ENCODE results near the gene NOL3.

NOL3 gene

DNA sequence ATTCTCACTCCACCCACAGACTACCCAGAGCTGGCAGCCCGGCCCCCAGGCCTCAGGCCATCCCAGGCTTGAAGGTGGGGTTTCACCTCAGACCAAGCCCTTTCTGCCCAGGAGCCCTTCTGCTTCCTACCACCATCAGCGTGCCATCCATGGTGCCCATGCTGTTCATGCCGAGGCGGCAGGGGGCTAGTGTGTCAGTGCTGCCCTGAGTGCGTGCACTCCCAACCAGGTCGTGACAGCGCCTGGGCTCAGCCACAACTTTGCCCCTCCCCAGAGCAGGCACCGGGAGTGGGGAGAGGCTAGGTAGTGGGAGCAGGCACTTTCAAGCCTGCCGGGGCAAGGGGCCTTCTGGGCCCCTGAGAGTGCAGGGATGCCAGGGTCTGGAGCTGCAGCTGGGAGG, 28.0 kb upstream of the NOL3 start:
- TF ChIP-seq CTCF (conservative IDR thresholded peaks at IDR 0.05; ENCODE audit: low read depth, low read length) = no peak
- DNase-seq (ENCODE audit: low read depth) = no peak
- H3K4me3 ChIP-seq (ENCODE audit: low read length) = no peak overlapping the region

DNA sequence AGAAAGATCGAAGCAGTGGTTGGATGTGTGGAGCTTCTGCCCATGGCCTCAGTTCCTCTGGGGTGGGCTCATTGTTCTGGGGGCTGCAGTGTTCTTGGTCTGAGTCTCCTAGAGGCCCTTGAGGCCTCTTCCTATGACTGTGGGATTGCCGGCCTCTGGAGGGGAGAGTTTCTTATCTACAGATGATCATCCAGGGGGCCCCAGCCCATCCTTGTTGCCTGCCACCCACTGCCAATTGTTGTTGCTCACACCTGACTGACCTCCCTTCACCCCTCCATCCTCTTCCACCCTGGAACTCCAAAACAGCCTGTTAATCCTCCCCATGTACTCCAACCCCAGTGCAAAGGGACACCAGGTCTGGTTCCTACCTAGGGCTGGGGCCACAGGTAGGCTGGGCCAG, 25.4 kb upstream of the NOL3 start:
- H3K4me3 ChIP-seq (ENCODE audit: low read length) = no peak overlapping the region
- no peak for TF ChIP-seq CTCF (conservative IDR thresholded peaks at IDR 0.05; ENCODE audit: low read depth, low read length)
- no peak for DNase-seq (ENCODE audit: low read depth)

- DNase-seq (ENCODE audit: low read depth) = no peak
- H3K4me3 ChIP-seq (ENCODE audit: low read length) = no peak overlapping the region
- TF ChIP-seq CTCF (conservative IDR thresholded peaks at IDR 0.05; ENCODE audit: low read depth, low read length) = no peak
These were observed 24.6 kb upstream of the NOL3 start for GRCh38 chr16:67145746-67146145.

- no peak for TF ChIP-seq CTCF (conservative IDR thresholded peaks at IDR 0.05; ENCODE audit: low read depth, low read length)
- no peak for DNase-seq (ENCODE audit: low read depth)
- no peak overlapping the region for H3K4me3 ChIP-seq (ENCODE audit: low read length)
These were observed 23.6 kb upstream of the NOL3 start for GRCh38 chr16:67146523-67147357.

DNA sequence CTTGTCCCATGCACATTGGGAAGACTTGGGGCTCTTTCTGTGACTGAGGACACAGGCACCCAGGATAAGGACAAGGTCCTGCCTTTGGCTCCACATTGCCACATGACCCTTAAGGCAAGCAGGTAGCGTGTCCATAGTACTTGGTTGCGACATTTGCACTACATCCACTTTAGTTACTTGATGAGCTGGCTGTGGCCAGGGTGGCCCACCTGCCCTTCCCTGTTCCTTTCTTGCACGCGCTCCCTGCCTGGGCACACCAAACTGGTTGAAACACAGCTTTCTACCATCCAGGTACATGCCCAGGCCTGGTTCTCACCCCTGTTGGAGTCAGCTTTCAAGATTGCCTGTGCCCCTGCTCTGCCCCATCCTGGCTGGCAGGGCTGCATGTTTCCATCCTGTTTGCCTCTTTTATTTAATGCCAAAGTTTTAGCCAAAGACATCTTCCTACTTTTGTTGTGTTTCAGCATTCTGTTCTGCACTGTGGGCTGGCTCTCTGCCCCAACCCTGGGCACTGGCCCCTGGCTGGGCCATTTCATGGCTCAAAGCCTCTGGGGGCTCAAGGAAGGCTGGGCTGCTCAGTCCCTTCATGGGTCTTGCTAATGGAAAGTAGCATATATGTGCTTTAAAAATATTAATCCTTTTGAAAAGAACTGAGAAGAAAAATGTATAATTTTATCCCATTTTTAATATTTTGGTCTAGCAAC, 22.7 kb upstream of the NOL3 start:
- TF ChIP-seq CTCF (conservative IDR thresholded peaks at IDR 0.05; ENCODE audit: low read depth, low read length) = no peak
- DNase-seq (ENCODE audit: low read depth) = no peak
- no peak overlapping the region for H3K4me3 ChIP-seq (ENCODE audit: low read length)

GRCh38 chr16:67148221-67148620, 22.1 kb upstream of the NOL3 start:
- TF ChIP-seq CTCF (conservative IDR thresholded peaks at IDR 0.05; ENCODE audit: low read depth, low read length) = no peak
- no peak for DNase-seq (ENCODE audit: low read depth)
- no peak overlapping the region for H3K4me3 ChIP-seq (ENCODE audit: low read length)
